Caco-2 (cell line): ENCODE data around the gene LRRC40. TPM values are rescaled to one million over a fixed set of nuclear protein-coding genes. Genes with fewer than 3 reads are reported as not detected.
"Not testable (repeated sequence)": the region's sequence is repeated elsewhere in the genome, so short reads cannot be mapped to it uniquely, and the experiment has no call there.

ENCODE experiments used
- BruUV-seq: library from RNA; stranded (reverse); fragments of 400-500 nt; replicated peaks from 2 replicates; lab custom pipeline; 2021; lab: Mats Ljungman, UMichigan
- CTCF ChIA-PET: fragments of 300-600 bp; sonication (Branson Sonifier 250); formaldehyde crosslinking; loops from one replicate; lab custom pipeline; 2022; ENCODE audit warnings: antibody characterized with exemption; lab: Charles Lee
- POLR2A ChIA-PET: fragments of 300-600 bp; sonication (Branson Sonifier 250); formaldehyde crosslinking; loops from one replicate; lab custom pipeline; 2022; ENCODE audit warnings: antibody characterized with exemption; lab: Charles Lee
- DNase-seq, 2 experiments: peaks; one replicate each; pipeline versions ENCODE4 v3.0.0 to v3.0.0-alpha.2; 2020 to 2022
- H3K27me3 ChIP-seq: replicated peaks from 2 replicates; pipeline ENCODE4 v1.6.0; 2011; ENCODE audit warnings: low read length; ENCODE audit not compliant: control insufficient read depth, insufficient read depth
- H3K36me3 ChIP-seq: 2 replicates; pipeline ENCODE4 v1.5.1; 2011; ENCODE audit warnings: low read length; ENCODE audit not compliant: control insufficient read depth, insufficient read depth
- H3K4me1 ChIP-seq: fragments of 250-450 bp; sonication (Bioruptor Pico); 2 replicates; pipeline ENCODE4 v1.5.1; 2020; ENCODE audit warnings: mild to moderate bottlenecking
- H3K4me3 ChIP-seq: 2 replicates; pipeline ENCODE4 v1.5.1; 2011; ENCODE audit warnings: low read depth, mild to moderate bottlenecking, control low read depth, low read length
- H3K9me3 ChIP-seq: fragments of 250-450 bp; sonication (Bioruptor Pico); 2 replicates; pipeline ENCODE4 v1.5.1; 2020; ENCODE audit warnings: mild to moderate bottlenecking, moderate library complexity
- H3K27ac Mint-ChIP-seq: one replicate; pipeline ENCODE4 v1.8.0; 2022; ENCODE audit warnings: mixed read lengths; ENCODE audit not compliant: unreplicated experiment
- H3K27me3 Mint-ChIP-seq: one replicate; pipeline ENCODE4 v1.8.0; 2022; ENCODE audit warnings: mixed read lengths; ENCODE audit not compliant: insufficient read depth, unreplicated experiment
- H3K36me3 Mint-ChIP-seq: one replicate; pipeline ENCODE4 v1.8.0; 2022; ENCODE audit warnings: mild to moderate bottlenecking, mixed read lengths; ENCODE audit not compliant: insufficient read depth, unreplicated experiment
- H3K4me1 Mint-ChIP-seq: one replicate; pipeline ENCODE4 v1.8.0; 2022; ENCODE audit warnings: low read depth, mixed read lengths; ENCODE audit not compliant: unreplicated experiment
- H3K4me3 Mint-ChIP-seq: one replicate; pipeline ENCODE4 v1.8.0; 2022; ENCODE audit warnings: mild to moderate bottlenecking, moderate library complexity, mixed read lengths; ENCODE audit not compliant: unreplicated experiment
- H3K9me3 Mint-ChIP-seq: one replicate; pipeline ENCODE4 v1.8.0; 2022; ENCODE audit warnings: mixed read lengths; ENCODE audit not compliant: unreplicated experiment
- CTCF ChIP-seq, 2 experiments: fragments of 200-600 bp in 1 of 2; IDR thresholded peaks; 1 replicate in 1 of 2; 2 replicates in 1 of 2; pipeline versions ENCODE4 v1.5.1 to v1.8.0; 2011 to 2022; ENCODE audit warnings: antibody characterized with exemption in 1 of 2, control low read depth in 1 of 2, inconsistent platforms in 1 of 2, low read depth in 1 of 2, low read length in 1 of 2, mild to moderate bottlenecking in 1 of 2, moderate library complexity in 1 of 2; ENCODE audit not compliant: insufficient read depth in 1 of 2, severe bottlenecking in 1 of 2, unreplicated experiment in 1 of 2
- intact Hi-C: fragments of 100-400 bp; cut with micrococcal nuclease; formaldehyde crosslinking; loops from one replicate; pipeline ENCODE4 v1.10.0; 2022; ENCODE audit not compliant: unreplicated experiment
- total RNA-seq: library from RNA; stranded (reverse); gene quantifications from 2 replicates; pipeline ENCODE4 v1.2.3, GENCODE V29; 2022

Gene LRRC40
- total RNA-seq, 1 experiment from 2014 or later, result 15.6 TPM

- intact Hi-C loops, result no loop called here
- no peaks in the 10 kb centered on the region for H3K27me3 ChIP-seq
- Mint-ChIP-seq H3K27me3 (no peaks in the 10 kb centered on the region), H3K27ac (no peak overlapping the region), H3K36me3 (peaks cover 6% of the 10 kb centered on the region), H3K4me1 (no peaks in the 10 kb centered on the region), H3K4me3 (no peak overlapping the region), H3K9me3 (no peaks in the 10 kb centered on the region)
- H3K4me1 ChIP-seq, result no peaks in the 10 kb centered on the region
- ChIA-PET POLR2A (interaction anchor here (0.5 kb wide), 1 partner anchor 11 kb away, joined by 7 read pairs; the partner anchor contains the start of gene SRSF11), CTCF (no interaction called here)
- no peaks in the 10 kb centered on the region for H3K9me3 ChIP-seq
- DNase-seq, result no peak
- no TSS peak for BruUV-seq
- no peak for TF ChIP-seq CTCF (IDR thresholded peaks at IDR 0.05; ENCODE audit: insufficient read depth in 1 of 2, low read depth in 1 of 2, low read length in 1 of 2, severe bottlenecking in 1 of 2, unreplicated experiment in 1 of 2)
- no peaks in the 10 kb centered on the region for H3K36me3 ChIP-seq
- H3K4me3 ChIP-seq, result no peak overlapping the region
Measured at GRCh38 chr1:70210820-70211219, 5.4 kb upstream of the LRRC40 start.

GRCh38 chr1:70208292-70208691 is 2.9 kb upstream of the LRRC40 start:
- Histone ChIP-seq H3K9me3 (no peaks in the 10 kb centered on the region), H3K36me3 (no peaks in the 10 kb centered on the region), H3K27me3 (no peaks in the 10 kb centered on the region), H3K4me1 (no peaks in the 10 kb centered on the region), H3K4me3 (no peak overlapping the region)
- intact Hi-C loops, result loop anchor here (10.0 kb wide), 1 partner anchor 207 kb away; the partner anchor contains the start of gene CTH
- no peak for DNase-seq
- no peak for TF ChIP-seq CTCF (IDR thresholded peaks at IDR 0.05; ENCODE audit: insufficient read depth in 1 of 2, low read depth in 1 of 2, low read length in 1 of 2, severe bottlenecking in 1 of 2, unreplicated experiment in 1 of 2)
- Mint-ChIP-seq H3K36me3 (peaks cover 11% of the 10 kb centered on the region), H3K9me3 (no peaks in the 10 kb centered on the region), H3K4me3 (no peak overlapping the region), H3K27ac (no peak overlapping the region), H3K27me3 (no peaks in the 10 kb centered on the region), H3K4me1 (no peaks in the 10 kb centered on the region)
- ChIA-PET POLR2A (interaction anchor here (0.7 to 0.9 kb wide), 2 partner anchors 13 kb away, joined by 3 read pairs; partner anchors contain the start of gene SRSF11), CTCF (no interaction called here)
- BruUV-seq, result no TSS peak

- Histone ChIP-seq H3K36me3 (no peaks in the 10 kb centered on the region), H3K9me3 (no peaks in the 10 kb centered on the region), H3K4me3 (no peak overlapping the region), H3K27me3 (no peaks in the 10 kb centered on the region), H3K4me1 (no peaks in the 10 kb centered on the region)
- no peak for DNase-seq
- no peaks in the 10 kb centered on the region for H3K4me1 Mint-ChIP-seq
- H3K27me3 Mint-ChIP-seq, result no peaks in the 10 kb centered on the region
- no TSS peak for BruUV-seq
- H3K36me3 Mint-ChIP-seq, result peaks cover 11% of the 10 kb centered on the region
- peak overlapping the region; percentile 49 for H3K4me3 Mint-ChIP-seq
- H3K9me3 Mint-ChIP-seq, result no peaks in the 10 kb centered on the region
- H3K27ac Mint-ChIP-seq, result no peak overlapping the region
- ChIA-PET CTCF (no interaction called here), POLR2A (interaction anchor here (0.9 kb wide), 1 partner anchor 14 kb away, joined by 3 read pairs; the partner anchor contains the start of gene SRSF11)
- intact Hi-C loops, result loop anchor here (10.0 kb wide), 1 partner anchor 207 kb away; the partner anchor contains the start of gene CTH
- TF ChIP-seq CTCF (IDR thresholded peaks at IDR 0.05; ENCODE audit: insufficient read depth in 1 of 2, low read depth in 1 of 2, low read length in 1 of 2, severe bottlenecking in 1 of 2, unreplicated experiment in 1 of 2), result no peak
Measured at GRCh38 chr1:70207492-70207891, 2.1 kb upstream of the LRRC40 start.

GRCh38 chr1:70206833-70207232 is 1.5 kb upstream of the LRRC40 start:
- Mint-ChIP-seq H3K4me3 (peak overlapping the region; percentile 91), H3K27ac (peak overlapping the region; percentile 96), H3K36me3 (peaks cover 11% of the 10 kb centered on the region)
- H3K4me1 ChIP-seq, H3K27me3 ChIP-seq, H3K9me3 Mint-ChIP-seq, DNase-seq, H3K36me3 ChIP-seq, H3K4me1 Mint-ChIP-seq, H3K9me3 ChIP-seq, H3K27me3 Mint-ChIP-seq, BruUV-seq, POLR2A ChIA-PET, CTCF ChIA-PET: not testable (repeated sequence)
- intact Hi-C loops, result loop anchor here (10.0 kb wide), 1 partner anchor 208 kb away; the partner anchor contains the start of gene CTH
- H3K4me3 ChIP-seq, result peak overlapping the region; percentile 72
